ENCODE results near the gene SNRPD3. TPM values are rescaled to one million over a fixed set of nuclear protein-coding genes. Genes with fewer than 3 reads are reported as not detected.

Gene SNRPD3
- total and polyA plus RNA-seq, 9 of the 15 experiments (the other 6 are each of a cell fraction or from before 2014, with no cell fraction given) = 131 to 366 (median 274) TPM

DNA sequence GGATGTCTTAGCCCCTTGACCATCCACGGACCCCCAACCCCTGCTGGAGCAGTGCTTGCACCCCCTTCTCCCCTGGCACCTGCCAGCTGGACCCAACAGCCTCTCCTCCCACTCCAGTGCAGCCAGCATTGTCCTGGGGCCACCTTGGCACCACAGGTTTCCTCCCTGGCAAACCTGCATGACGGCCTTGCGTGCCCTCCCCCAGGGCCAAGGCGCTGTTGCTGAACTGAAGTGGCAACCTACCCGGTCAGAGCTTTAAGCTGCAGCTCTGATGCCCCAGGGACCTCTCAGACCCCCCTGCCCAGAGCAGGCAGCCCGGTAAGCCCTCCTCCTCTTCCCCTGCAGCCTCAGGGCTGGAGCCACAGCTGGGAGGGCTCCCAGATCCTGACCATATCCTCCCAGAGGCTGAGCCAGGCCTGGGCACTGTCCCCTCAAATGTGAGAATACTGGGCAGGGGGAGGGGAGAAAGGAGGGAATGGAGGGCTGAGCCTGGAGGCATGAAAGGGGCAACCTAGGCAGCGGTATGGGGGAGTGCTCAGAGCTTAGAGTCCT is 38.8 kb downstream of the SNRPD3 start:
- Histone ChIP-seq H3K79me2 (ENCODE audit: control insufficient read depth, insufficient read depth, low read length) (no peaks in the 10 kb centered on the region), H3K9me1 (ENCODE audit: control insufficient read depth, insufficient read depth, low read length) (no peaks in the 10 kb centered on the region), H4K20me1 (replicated peaks; ENCODE audit: control insufficient read depth, insufficient read depth, low read length) (no peaks in the 10 kb centered on the region), H3K27ac (ENCODE audit: extremely low read depth, low read depth, low read length) (no peak overlapping the region), H3K4me3 (no peak overlapping the region), H3K4me1 (replicated peaks in 1 of 2; ENCODE audit: control insufficient read depth in 2 of 2, insufficient read depth in 2 of 2, low read length in 2 of 2) (peaks cover 0 to 22% of the 10 kb centered on the region in 2 experiments; a peak in 2 of 5 replicates), H3K4me2 (ENCODE audit: insufficient read depth, low read length) (no peak overlapping the region), H3K36me3 (ENCODE audit: control insufficient read depth, insufficient read depth, low read length) (no peaks in the 10 kb centered on the region), H2AFZ (ENCODE audit: low read depth, low read length) (no peak overlapping the region), H3K27me3 (ENCODE audit: control insufficient read depth in 2 of 2, insufficient read depth in 2 of 2, low read length in 2 of 2) (no peaks in the 10 kb centered on the region), H3K9ac (ENCODE audit: insufficient read depth in 1 of 2, low read depth in 2 of 2, low read length in 2 of 2) (no peak overlapping the region), H3K9me3 (replicated peaks; ENCODE audit: control insufficient read depth, insufficient read depth, low read depth, low read length) (no peaks in the 10 kb centered on the region)
- CTCF ChIA-PET (ENCODE audit: low intra/inter-chr PET ratio) = no interaction called here
- intact Hi-C loops (cut with micrococcal nuclease) = no loop called here
- POLR2A ChIA-PET = interaction anchor here (0.6 kb wide), 1 partner anchor 123 kb away, joined by 4 read pairs; no protein-coding TSS in a partner anchor
- in situ Hi-C loops (cut with MboI) = no loop called here
- FAIRE-seq (no peak), ATAC-seq (no peak), DNase-seq (ENCODE audit: extremely low read depth in 1 of 4, low spot score in 3 of 4) (no peak)
- WGBS (ENCODE audit: insufficient coverage, low coverage, missing lambda C conversion rate) = 62% methylated on average over 4 of the region's 7 CpGs
- TF ChIP-seq NFE2 (IDR thresholded peaks at IDR 0.05; ENCODE audit: low read depth) (no peak), ETS1 (conservative IDR thresholded peaks at IDR 0.05; ENCODE audit: control insufficient read depth, low read depth, low read length) (no peak), ZBTB17 (CRISPR knock-in tag; IDR thresholded peaks at IDR 0.05) (no peak), HDAC8 (tag; IDR thresholded peaks at IDR 0.05) (no peak), ZBTB5 (IDR thresholded peaks at IDR 0.05) (no peak), TEAD2 (tag; IDR thresholded peaks at IDR 0.05) (no peak), ESRRB (CRISPR knock-in tag; IDR thresholded peaks at IDR 0.05; ENCODE audit: borderline replicate concordance) (no peak), ZNF124 (CRISPR knock-in tag; IDR thresholded peaks at IDR 0.05) (no peak), FOXJ2 (tag; IDR thresholded peaks at IDR 0.05) (no peak), SRSF3 (IDR thresholded peaks at IDR 0.05; ENCODE audit: insufficient read depth, low read length) (no peak)
- BruUV-seq (replicated peaks) = no TSS peak
